NCI-H1092 (cell line): ENCODE data around the gene KIF2A.

Source experiments
- DNase-seq: peaks from one replicate; lab custom pipeline; 2025; lab: John Stamatoyannopoulos, UW

The KIF2A gene

DNA sequence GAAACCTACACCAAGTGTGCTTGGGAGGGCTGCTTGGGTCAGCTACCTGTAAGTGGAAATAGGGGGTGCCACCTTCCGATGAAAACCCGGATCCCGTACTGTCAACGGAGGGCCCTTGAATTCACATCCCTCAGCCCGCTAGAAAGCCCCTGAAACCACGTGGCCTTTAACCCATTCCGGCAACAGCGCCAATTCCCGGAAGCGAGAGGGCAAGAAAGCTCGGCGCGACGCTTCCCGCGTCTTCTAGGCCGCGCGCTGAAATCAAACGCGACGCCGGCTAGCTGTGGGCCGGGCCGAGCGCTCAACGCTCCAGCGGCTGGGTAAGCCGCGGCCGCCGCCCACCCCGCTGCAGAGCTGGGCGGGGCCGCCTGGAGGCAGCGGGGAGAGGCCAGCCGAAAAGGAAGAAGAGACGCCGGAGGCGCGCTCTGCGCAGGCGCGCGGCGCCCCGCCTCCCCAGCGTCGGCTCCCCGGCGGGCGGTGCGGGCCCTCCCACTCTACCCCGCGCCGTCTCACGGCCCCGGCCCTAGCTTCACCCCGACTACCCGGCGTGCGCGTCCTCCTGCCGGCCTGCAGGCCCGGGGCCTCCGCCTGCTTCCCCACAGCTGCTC is at the start of gene KIF2A:
KIF2A (plus strand) TSS at position 492 of the 608 bp plus-strand sequence. CDS start 267 bp downstream, outside the sequence.
- DNase-seq: peak; percentile 78

DNA sequence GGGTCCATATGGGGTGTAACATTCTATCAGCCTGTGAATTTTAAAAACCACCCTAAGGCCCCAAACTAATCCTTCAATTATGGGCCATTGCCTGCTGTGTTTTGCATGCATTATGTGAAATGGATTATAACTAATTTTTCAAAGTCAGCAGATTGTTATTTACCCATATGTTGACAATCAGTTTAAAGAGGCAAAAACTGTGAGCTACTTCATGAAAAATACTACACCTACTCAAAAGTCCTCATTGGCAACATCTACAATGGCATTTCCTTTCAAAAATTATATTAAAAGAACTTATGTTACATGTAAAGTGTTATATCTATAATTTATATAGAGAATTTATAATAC is 49.0 kb upstream of the KIF2A start:
- DNase-seq: no peak

GRCh38 chr5:62258654-62259053 is 47.4 kb upstream of the KIF2A start:
- no peak for DNase-seq

GRCh38 chr5:62259699-62260250 is 46.2 kb upstream of the KIF2A start:
- DNase-seq: no peak

GRCh38 chr5:62260513-62260912 is 45.5 kb upstream of the KIF2A start:
- no peak for DNase-seq

DNA sequence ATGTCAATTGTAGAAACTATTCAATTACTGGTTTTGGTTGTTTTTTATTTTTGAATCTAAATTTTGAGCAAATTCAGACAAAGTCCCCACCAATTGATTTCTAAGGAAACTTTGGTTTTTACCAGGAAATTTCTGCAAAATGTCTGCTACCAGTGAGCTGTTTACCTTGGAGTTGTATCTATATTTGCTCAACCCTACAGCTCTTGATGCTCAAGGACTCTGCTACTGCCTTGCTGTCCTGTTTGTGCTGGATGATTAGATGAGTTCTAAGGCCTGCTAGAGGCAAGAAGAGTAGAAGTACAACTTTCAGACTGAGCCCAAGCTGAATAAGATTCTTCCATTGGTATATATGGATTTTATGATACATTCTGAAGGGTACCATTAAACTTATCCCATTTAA is 42.6 kb upstream of the KIF2A start:
- DNase-seq: no peak

DNA sequence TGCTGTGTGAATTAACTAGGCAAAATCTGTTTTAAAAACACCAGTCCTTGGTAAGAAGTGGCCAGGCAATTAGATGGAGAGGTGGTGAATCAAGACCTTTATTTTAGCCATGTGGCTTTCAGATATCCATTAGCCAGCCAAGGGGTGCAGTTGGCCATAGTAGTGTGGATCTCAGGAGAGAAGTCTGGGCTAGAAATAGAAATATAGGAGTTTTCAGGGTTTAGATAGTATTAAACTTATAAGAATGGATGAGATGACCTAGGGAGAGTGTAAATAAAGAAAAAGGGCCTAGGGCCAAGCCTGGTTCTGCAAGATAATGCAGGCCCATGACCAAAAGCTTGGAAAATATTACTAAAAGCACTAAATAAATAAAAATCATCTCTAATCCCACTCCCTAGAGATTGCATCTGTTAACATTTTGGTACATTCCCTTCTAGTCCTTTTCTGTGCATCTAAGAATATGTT is 40.3 kb upstream of the KIF2A start:
- DNase-seq: no peak

- no peak for DNase-seq
Measured at GRCh38 chr5:62266573-62266972, 39.4 kb upstream of the KIF2A start.

DNA sequence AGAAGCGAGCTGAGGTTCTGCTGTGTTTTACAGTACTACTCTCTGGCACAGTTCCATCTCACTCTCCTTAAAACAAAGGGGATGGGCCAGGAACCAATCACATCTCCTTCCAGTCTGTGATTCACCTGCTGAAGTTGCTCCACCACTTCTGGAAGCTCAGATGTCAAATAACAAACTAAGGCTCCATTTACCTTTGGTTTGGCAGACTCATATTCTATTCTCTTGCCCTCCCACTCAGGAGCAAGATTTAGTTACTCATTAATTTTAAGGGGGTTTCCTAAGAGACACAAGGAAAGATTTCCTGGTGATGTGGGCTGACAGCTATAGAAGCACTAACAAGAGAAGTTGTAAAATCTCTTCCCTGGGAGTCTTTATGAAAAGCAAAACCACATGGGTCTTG is 37.8 kb upstream of the KIF2A start:
- DNase-seq: no peak

GRCh38 chr5:62268792-62269191 is 37.2 kb upstream of the KIF2A start:
- no peak for DNase-seq

DNA sequence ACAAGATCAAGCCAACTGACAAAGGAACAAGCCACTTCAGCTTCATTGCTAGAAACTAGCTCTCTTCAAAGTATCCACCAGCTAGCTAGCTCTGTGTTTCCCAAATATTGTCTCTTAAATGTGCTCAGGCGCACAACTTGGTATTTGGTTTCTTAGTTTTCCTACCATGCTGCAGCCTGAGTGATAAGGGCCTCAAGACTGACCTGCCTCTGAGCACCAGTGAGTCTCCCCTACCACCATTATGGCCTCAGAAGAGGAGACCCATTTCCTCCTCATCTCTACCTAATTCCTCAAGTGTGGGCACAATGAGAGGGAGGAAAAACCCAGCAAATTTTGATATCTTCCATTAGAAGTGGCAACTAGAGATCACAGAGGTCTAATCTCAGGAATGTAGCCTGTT is 34.6 kb upstream of the KIF2A start:
- no peak for DNase-seq

- DNase-seq: no peak
Measured at GRCh38 chr5:62271870-62272269, 34.1 kb upstream of the KIF2A start.

GRCh38 chr5:62273687-62274086 is 32.3 kb upstream of the KIF2A start:
- DNase-seq: no peak

GRCh38 chr5:62275581-62275980 is 30.4 kb upstream of the KIF2A start:
- DNase-seq: no peak

- DNase-seq: no peak
Measured at GRCh38 chr5:62281411-62281810, 24.6 kb upstream of the KIF2A start.

- DNase-seq: no peak
Measured at GRCh38 chr5:62282064-62282463, 23.9 kb upstream of the KIF2A start.

GRCh38 chr5:62283005-62283404 is 23.0 kb upstream of the KIF2A start:
- DNase-seq: no peak

GRCh38 chr5:62283861-62284260 is 22.1 kb upstream of the KIF2A start:
- no peak for DNase-seq

- DNase-seq: no peak
Measured at GRCh38 chr5:62284946-62285891, 20.8 kb upstream of the KIF2A start.

GRCh38 chr5:62286834-62287233 is 19.2 kb upstream of the KIF2A start:
- no peak for DNase-seq

DNA sequence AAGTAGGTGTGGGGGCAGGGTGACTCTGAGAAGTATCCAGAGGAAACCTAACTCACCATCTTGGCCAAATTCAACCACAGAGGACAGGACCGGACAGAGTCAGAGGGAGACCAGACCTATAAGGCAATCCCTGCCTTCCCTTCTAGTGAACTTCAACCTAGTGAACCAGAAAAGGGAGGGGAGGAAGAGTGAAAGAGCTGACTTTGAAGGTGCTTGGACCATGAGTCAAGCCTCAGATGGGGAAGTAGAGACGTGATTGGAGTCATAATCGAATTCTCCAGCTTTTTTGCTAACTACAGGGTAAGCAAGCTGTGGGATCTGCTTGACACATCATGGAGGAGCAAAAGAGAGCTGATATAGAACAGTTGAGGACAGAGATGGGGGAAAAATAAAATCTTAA is 18.8 kb upstream of the KIF2A start:
- no peak for DNase-seq

GRCh38 chr5:62288118-62288517 is 17.9 kb upstream of the KIF2A start:
- DNase-seq: no peak

GRCh38 chr5:62289813-62290212 is 16.2 kb upstream of the KIF2A start:
- no peak for DNase-seq
